Stimulated activated CD4-positive, alpha-beta T cell treated with anti-CD3 and anti-CD28 coated beads, Interleukin-1b, Interleukin-23, amount 100 ng/mL, for 24 hours (primary cell): ENCODE results near the gene CECR2.

ENCODE experiments used
- DNase-seq, 4 experiments: peaks; one replicate each; pipeline ENCODE4 v3.0.0-alpha.2; 2020; ENCODE audit warnings: low read depth in 4 of 4, low spot score in 1 of 4

The CECR2 gene

DNA sequence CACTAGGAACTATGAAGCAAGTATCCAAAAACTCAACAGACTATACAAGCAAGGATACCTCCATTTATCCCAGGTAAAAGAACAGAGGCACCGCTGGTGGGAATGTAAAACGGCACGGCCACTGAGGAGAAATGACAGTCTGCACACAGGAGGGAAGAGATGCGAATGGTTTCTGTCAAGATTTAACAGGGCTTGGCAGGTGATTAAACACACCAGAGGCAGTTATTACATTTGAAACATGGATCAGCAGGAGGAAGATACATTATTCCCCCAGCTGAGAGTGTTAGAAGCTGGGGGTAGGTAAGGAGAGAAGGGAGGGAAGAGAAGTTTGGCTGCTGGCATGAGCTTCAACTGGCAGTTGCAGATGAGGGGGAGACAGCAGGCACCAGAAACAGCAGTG lies 229.1 kb downstream of the CECR2 start:
- DNase-seq: no peak

DNA sequence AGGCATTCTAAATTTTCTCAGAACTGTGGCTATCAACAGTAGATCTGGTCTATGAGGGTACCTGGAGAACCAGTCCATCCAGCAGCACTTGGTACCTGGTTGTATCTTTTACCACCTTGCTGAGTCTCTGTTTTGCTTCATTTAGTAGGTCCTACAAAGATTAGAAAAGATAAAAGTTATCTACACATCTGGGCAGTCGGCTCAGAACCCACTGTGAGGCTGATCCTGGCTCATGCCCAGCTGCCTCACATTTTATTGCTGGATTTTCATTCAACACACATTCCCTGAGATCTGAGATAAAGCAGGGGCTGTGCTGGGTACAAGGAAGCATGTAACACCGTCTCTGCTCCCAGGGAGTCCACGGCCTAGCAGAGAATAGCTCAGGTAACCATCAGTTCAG lies 231.8 kb downstream of the CECR2 start:
- DNase-seq: no peak

DNA sequence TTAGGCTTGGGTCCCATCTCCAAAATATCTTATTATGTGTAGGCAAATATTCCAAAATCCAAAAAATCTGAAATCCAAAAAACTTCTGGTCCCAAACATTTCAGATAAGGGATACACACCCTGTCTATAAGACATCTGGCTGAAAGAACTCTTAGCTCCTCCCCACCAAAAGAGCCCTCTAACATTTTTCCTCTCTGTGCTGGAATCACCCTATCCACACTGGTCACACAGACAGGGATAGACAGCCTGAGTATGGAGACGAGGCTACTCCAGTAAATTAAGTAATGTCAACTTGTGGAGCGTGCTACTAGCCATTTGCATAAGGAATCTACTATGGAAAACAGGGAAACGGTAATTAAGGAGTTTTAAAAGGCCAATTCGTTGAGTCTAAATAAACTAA lies 234.4 kb downstream of the CECR2 start:
- DNase-seq: no peak

DNA sequence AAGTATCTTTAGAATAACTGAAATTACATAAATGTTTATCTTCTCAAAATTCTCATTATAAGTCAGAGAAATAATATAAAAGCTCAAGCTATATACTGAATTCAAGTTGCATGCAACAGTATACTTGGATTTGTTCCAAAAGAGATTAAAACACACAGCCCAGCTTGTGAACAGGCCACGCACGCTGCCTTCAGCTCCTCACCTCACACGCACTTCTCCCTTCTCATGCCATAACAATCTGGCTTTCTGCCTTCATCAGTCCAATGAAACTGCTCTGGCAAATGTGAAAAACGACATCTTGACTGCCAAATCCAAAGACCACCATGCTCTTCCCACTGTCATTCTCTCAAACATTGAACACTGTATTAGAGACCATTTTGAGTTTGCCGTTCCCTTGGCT lies 237.2 kb downstream of the CECR2 start:
- DNase-seq: no peak
